DMS 273 treated with DMSO at 0.1 percent for 48 hours (cell line): Measurements from ENCODE around the gene RABGGTA.

Experiments
- DNase-seq: peaks from one replicate; lab custom pipeline; 2025; lab: John Stamatoyannopoulos, UW

Gene RABGGTA

GRCh38 chr14:24279301-24280186 is 8.1 kb upstream of the RABGGTA start:
- DNase-seq, result no peak

- DNase-seq, result no peak
Observed at GRCh38 chr14:24278424-24278823, 7.0 kb upstream of the RABGGTA start.

- DNase-seq, result no peak
Observed at GRCh38 chr14:24277606-24278321, 6.4 kb upstream of the RABGGTA start.

GRCh38 chr14:24277071-24277470 is 5.7 kb upstream of the RABGGTA start:
- DNase-seq, result no peak

- no peak for DNase-seq
Observed at GRCh38 chr14:24274101-24274543, 2.7 kb upstream of the RABGGTA start.

GRCh38 chr14:24273422-24273998 is 2.1 kb upstream of the RABGGTA start:
- DNase-seq, result no peak

- DNase-seq, result no peak
Observed at GRCh38 chr14:24272467-24272866, 1.1 kb upstream of the RABGGTA start.

- no peak for DNase-seq
Observed at GRCh38 chr14:24271834-24272263, 452 bp upstream of the RABGGTA start.

- DNase-seq, result no peak
Observed at GRCh38 chr14:24270537-24271133, 762 bp downstream of the RABGGTA start.

GRCh38 chr14:24269910-24270536 is 1.4 kb downstream of the RABGGTA start:
- no peak for DNase-seq

- no peak for DNase-seq
Observed at GRCh38 chr14:24269368-24269767, 2.0 kb downstream of the RABGGTA start.

- DNase-seq, result no peak
Observed at GRCh38 chr14:24268225-24268624, 3.2 kb downstream of the RABGGTA start.

GRCh38 chr14:24267516-24267915 is 3.9 kb downstream of the RABGGTA start:
- DNase-seq, result no peak

GRCh38 chr14:24266344-24267244 is 4.8 kb downstream of the RABGGTA start:
- DNase-seq, result no peak

GRCh38 chr14:24264298-24264697 is 7.1 kb downstream of the RABGGTA start:
- no peak for DNase-seq

GRCh38 chr14:24263848-24264247 is 7.5 kb downstream of the RABGGTA start:
- DNase-seq, result no peak

- no peak for DNase-seq
Observed at GRCh38 chr14:24262821-24263733, 8.3 kb downstream of the RABGGTA start, which contains the start of gene TGM1. Gene TGM1 (minus strand): TSS chr14:24263177. CDS start chr14:24262352, 825 bp downstream.

- no peak for DNase-seq
Observed at GRCh38 chr14:24261969-24262327, 9.4 kb downstream of the RABGGTA start.

GRCh38 chr14:24261256-24261968 is 10.0 kb downstream of the RABGGTA start:
- no peak for DNase-seq
